ENCODE results near the gene SLC17A6.

GRCh38 chr11:22389526-22390282, 51.5 kb downstream of the SLC17A6 start:
- TF ChIP-seq, protein P1, sequence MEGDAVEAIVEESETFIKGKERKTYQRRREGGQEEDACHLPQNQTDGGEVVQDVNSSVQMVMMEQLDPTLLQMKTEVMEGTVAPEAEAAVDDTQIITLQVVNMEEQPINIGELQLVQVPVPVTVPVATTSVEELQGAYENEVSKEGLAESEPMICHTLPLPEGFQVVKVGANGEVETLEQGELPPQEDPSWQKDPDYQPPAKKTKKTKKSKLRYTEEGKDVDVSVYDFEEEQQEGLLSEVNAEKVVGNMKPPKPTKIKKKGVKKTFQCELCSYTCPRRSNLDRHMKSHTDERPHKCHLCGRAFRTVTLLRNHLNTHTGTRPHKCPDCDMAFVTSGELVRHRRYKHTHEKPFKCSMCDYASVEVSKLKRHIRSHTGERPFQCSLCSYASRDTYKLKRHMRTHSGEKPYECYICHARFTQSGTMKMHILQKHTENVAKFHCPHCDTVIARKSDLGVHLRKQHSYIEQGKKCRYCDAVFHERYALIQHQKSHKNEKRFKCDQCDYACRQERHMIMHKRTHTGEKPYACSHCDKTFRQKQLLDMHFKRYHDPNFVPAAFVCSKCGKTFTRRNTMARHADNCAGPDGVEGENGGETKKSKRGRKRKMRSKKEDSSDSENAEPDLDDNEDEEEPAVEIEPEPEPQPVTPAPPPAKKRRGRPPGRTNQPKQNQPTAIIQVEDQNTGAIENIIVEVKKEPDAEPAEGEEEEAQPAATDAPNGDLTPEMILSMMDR (IDR thresholded peaks at IDR 0.05) = no peak
- TF ChIP-seq EZH2 (IDR thresholded peaks at IDR 0.05; ENCODE audit: borderline replicate concordance, insufficient read depth, low read depth, low read length, poor library complexity, severe bottlenecking) = no peak
